Dermis microvascular lymphatic vessel endothelial cell (primary cell): ENCODE data around the gene INSYN2B. TPM values are rescaled to one million over a fixed set of nuclear protein-coding genes. Genes with fewer than 3 reads are reported as not detected.
A peak's percentile ranks its signal among the peaks of the same experiment; 100 is the strongest.

Source experiments
- DNase-seq, 2 donors: peaks; one replicate each; pipeline versions ENCODE4 v3.0.0 to v3.0.0-alpha.2; 2010; ENCODE audit warnings: low read depth in 2 of 2
- total RNA-seq: library from RNA; depleted of rRNA; stranded (reverse); fragments of >200 nt; gene quantifications from 2 replicates; pipeline ENCODE4 v1.2.1, GENCODE V29; 2014

Gene INSYN2B
- total RNA-seq = 1.4 and 2.4 TPM in 2 replicates

DNA sequence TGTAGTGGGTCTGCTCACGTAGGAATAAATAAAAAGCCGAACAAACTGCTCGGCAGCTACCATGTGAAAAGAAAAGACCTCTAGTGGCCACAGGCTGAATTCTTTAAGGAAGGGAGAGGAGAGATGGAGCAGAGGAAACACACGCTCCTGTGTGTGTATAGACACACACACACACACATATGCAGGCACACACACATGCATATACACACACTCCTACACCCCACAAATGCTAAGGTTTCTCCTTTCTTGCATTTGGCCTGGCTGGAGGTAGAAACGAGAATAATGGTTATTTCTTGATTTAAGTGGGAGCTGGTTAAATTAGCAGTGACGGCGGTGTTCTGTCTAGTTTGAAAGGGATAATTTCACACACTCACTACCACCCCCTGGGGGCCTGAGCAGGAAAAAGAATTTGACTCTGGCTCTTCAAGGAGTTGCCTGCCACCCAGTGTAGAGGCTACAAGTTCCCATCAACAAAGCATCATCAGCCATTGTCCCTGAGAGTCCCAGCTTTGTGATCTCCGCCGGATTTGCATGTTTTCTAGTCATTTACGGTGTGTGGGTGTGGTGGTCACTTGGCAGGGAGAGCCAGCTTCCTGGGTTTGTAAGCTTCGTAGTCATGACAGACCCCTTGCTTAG lies at the start of gene INSYN2B:
TSS of gene INSYN2B (minus strand) at position 78 of the 636 bp plus-strand sequence. CDS start 96,597 bp downstream, outside the sequence.
- DNase-seq = peak; percentile 68 to 88

DNA sequence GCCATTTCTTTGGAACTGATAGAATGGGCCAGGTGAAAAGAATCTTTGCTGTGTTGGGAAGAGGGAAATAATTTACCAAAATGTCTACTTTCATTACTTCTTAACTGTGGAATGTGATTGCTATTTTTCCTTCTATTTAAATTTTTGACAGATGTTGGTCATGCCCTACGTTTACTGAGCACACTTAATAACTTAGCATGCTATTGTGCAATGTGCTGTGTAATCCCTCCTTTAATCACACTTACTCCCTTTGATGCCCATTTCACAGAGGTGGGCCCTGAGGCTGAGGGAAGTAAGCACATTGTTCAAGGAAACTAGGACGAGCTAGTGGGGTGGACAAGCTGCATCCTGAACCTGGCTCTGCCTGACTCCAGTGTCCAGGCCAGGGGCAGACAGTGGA lies 47.8 kb upstream of the INSYN2B start:
- no peak for DNase-seq

DNA sequence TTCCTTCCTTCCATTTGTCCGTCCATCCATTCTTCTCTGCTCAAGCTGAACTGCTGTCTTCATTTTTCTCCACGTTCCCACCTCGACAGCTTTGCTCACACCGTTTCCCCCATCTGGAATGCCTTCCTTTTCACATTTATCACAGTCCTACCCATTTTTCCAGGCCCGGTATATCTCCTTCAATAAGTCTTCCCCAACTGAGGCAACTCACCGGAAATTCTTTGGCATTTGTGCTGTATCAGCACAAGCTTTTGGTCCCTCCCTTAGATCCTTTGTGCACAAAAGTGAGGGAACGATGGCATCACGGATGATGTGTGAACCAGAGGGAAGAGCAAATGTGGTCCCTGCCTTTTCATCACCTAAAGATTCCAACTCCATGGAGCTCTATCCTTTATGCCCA lies 45.6 kb upstream of the INSYN2B start:
- no peak for DNase-seq

DNA sequence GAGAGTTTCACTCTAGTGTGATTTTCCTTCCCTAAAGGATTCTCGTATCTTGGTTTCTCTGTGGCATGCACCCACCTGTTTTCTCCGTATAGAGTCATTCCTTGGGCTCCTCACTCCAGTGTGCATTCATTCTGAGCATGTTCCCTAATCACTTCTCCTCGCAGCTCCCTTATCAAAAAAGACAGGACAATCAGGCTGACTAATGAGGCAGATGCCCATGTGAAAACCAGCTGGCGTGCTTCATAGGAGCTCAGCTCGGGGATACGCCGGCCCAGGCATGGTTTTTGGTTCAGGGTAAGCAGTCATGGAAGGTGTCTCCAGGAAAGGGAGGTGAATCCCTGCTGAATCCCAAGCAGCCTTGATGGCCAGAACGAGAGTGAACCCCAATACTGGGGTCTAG lies 41.2 kb upstream of the INSYN2B start:
- no peak for DNase-seq

DNA sequence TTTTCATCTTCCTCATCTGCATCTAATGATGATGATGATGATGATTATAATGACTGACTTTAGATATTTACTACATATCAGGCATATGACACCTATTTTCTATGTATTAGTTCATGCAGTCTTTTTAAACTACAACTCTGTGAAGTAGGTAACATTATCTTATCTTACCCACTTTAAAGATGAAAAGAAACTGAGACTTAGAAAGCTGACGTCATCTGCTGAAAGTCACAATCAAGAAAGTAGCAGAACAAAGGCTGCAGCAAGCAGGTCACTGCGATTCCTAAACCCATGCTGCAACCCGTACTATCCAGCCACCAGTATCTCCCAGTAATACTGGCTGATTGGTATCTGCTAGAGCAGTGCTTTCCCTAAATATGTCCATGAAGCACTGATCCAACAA lies 40.1 kb upstream of the INSYN2B start:
- no peak for DNase-seq

DNA sequence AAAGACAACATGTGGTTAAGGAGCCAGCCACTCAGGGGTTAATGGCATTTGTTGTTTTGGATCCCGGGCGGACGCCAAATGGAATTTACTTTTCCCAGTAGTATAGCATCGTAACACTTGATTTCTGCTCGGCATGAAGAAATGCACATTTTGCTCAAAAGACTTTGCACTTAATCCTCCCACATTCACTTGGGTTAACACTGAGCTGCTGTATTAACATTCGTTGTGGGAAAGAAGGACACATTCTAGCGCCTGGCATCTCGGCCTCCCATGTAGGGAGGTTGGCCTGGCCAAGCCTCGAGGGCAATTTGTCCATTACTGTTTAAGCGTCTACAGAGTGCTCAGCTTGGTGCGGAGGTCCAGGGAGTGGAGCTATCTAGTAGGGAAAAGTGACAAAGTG lies 32.3 kb upstream of the INSYN2B start:
- no peak for DNase-seq

GRCh38 chr5:170011751-170012150 lies 31.5 kb upstream of the INSYN2B start:
- DNase-seq = no peak

GRCh38 chr5:170010595-170010994 lies 30.3 kb upstream of the INSYN2B start:
- no peak for DNase-seq

DNA sequence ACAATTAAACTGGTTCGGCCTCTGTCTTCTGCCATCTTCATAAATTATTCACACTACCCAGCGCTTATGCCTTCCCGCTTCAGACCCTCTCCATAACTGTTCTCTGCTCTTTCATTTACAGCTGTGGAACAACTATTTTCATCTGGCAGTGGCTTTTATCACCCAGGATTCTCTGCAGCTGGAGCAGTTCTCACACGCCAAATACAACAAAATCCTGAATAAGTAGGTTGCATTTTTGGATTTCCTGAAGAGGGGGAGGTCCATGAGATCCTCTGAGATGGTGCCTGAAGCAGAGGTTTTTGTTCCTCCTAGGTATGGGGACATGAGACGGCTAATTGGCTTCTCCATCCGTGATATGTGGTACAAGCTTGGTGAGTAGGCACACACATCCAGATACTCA lies 28.1 kb upstream of the INSYN2B start:
- DNase-seq = no peak

GRCh38 chr5:170006021-170006420 lies 25.7 kb upstream of the INSYN2B start:
- DNase-seq = no peak

- DNase-seq = no peak
Measured at GRCh38 chr5:170000155-170000554, 19.9 kb upstream of the INSYN2B start.

- DNase-seq = no peak
Measured at GRCh38 chr5:169999621-170000020, 19.3 kb upstream of the INSYN2B start.

GRCh38 chr5:169997798-169998197 lies 17.5 kb upstream of the INSYN2B start:
- DNase-seq = no peak

DNA sequence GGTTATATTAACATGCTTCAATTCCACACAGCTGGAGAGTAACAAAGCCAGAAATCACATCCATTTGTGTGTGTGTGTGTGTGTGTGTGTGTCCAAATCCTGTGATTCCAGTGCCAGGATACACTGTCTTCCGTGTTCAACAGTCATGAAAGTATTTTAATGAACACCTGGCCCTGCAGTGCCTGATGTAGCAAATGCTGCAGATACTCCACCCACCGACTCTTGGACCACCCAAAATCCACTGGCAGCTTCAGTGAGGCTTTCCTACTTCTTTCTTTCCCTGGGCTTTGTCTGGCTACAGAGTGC lies 13.1 kb upstream of the INSYN2B start:
- no peak for DNase-seq

DNA sequence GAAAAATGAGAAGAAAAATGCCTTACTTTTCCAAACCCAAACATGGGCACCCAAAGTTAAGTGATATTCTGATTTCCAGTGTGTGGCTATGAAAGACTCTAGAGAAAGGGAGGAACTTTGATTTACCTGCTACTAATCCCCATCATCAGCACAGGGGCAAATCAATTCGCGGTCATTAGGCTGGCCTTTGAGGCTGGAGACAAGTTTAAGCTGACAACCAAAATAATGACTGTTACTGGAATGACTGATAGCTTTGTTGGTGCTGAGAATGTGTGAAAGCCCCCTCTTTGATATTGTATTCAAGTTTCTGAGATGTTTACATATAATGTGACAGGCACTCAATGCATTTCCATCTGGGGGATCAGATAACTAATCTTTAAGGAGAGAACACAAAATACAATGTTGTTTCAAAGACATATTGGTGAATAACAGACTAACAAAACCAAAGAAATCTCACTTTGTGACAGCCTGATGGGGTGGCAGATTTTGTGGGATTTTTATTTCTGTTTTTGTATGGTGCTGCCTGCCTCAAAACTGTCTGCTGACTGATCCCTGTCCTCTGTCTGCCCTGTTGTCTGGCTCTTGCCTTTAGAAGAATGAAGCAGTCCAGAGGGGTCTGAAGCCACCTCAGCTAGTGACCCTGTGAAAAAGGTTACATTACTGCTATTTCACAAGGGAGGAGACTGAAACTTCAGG lies 12.6 kb upstream of the INSYN2B start:
- DNase-seq = no peak

DNA sequence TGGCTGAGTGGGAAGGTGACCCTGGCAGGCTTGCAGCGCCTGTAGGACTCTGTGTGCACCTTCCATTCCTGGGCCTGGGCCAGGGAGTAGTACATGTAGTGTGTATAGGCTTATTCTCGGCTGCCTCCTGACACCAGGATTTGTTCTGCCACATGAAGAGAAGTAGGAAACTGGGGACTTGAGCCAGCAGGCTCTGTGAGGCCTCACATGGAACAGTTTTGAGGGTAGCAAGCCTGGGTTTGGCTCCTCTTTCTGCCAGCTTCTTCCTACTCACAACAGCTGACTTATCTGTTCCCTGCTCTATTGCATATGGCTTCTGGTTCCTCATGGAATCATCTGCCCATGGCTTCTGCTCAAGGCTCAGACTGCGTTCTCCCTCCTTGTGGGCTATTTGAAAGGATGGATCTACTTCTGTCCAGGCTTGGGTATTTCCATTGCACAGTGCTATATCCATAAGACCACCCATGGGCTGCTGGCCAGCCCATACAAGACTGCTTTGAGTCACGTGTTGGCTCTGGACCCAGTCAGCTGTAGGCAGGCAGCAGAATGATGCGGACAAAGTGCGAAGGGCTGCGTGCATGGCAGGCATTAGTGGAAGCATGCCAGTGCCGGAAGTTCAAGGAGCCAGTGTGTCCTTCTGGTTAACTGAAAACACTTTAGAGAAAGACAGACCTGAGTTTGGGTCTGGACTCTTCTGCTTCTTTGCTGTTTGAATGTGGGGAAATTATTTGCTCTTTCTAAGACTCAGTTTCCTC lies 11.0 kb upstream of the INSYN2B start:
- DNase-seq = no peak

DNA sequence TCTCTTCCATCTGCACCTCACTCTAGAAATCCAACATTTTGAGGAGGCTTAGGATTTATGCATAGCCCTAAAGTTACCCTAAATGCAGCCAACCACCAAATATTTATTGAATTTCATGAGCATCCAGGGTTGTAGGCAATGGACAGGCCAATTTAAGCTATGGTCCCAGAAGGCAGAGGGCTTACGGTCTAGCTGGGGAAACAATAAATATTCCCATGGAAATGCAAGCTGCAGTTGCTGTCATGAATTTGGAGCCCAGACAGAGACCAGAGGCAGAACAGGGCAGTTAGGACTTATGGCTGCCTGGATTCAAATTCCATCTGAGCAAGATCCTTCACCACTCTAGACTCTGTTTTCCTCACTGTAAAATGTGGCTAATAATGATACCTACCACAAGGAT lies 9.1 kb upstream of the INSYN2B start:
- DNase-seq = no peak

DNA sequence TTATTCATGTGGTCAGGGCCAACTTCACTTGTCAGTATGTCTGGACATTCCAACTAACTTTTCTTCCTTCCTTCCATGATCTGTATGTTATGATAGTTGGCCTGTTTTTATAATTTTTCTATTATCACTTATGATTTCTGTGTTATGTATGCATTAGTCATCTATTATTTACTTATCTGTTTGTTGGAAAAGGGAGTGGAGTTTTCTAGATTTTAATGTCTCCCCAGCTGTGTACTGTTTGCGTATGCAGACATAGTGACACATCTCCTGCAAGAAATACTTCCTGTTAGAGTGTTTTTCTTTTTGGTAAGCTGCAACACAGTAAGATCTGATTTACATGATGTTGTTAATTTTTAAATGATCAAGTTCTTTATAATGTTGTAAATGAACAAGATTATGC lies 8.7 kb upstream of the INSYN2B start:
- peak in 1 of 2 donors; percentile 73 for DNase-seq

GRCh38 chr5:169988206-169988605 lies 7.9 kb upstream of the INSYN2B start:
- no peak for DNase-seq

- peak in 1 of 2 donors; percentile 38 for DNase-seq
Measured at GRCh38 chr5:169979871-169980270, 424 bp downstream of the INSYN2B start.

DNA sequence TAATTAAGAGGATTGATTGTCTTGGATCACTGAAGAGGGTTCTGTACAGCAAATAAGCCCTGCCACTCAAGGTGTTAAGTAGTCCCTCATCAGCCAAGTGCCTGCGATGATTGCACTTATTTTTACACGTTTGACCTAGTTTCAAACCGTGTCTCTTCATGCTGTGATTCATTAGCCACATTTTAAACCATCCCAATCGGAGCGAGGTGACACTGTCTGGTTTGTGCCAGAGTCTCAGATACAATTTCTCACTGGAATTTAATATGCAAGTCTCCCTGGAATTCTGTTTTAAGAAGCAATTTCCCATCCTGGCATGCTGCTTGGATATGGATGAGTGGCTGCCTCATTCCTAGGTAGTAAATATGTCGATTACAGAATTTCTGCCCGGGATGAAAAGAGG lies 1.6 kb downstream of the INSYN2B start:
- DNase-seq = no peak

GRCh38 chr5:169974121-169974770 lies 6.0 kb downstream of the INSYN2B start:
- DNase-seq = peak in 1 of 2 donors; percentile 66
